Activated B cell treated with CpG ODN at 0.5 μM for 24 hours (primary cell): ENCODE results near the gene YTHDC1. TPM values are rescaled to one million over a fixed set of nuclear protein-coding genes. Genes with fewer than 3 reads are reported as not detected.
"Not testable (repeated sequence)": the region's sequence is repeated elsewhere in the genome, so short reads cannot be mapped to it uniquely, and the experiment has no call there.

Source experiments
- ATAC-seq: fragments of 200-7000 bp; cut with Tn5 transposase; one replicate; pipeline ENCODE4 v1.10.0; 2021; ENCODE audit warnings: low read depth, mild to moderate bottlenecking, moderate library complexity
- CTCF ChIA-PET: fragments of 350-600 bp; sonication (Branson Sonifier 250); formaldehyde crosslinking; loops from one replicate; lab custom pipeline; 2021; ENCODE audit warnings: antibody characterized with exemption; lab: Charles Lee
- POLR2A ChIA-PET: fragments of 350-600 bp; sonication (Branson Sonifier 250); formaldehyde crosslinking; loops from one replicate; lab custom pipeline; 2021; ENCODE audit warnings: antibody characterized with exemption; lab: Charles Lee
- DNase-seq: peaks from one replicate; pipeline ENCODE4 v3.0.0; 2022
- H3K27ac Mint-ChIP-seq: one replicate; pipeline ENCODE4 v1.8.0; 2020; ENCODE audit warnings: mixed read lengths
- H3K27me3 Mint-ChIP-seq: one replicate; pipeline ENCODE4 v1.8.0; 2021; ENCODE audit warnings: mixed read lengths
- H3K36me3 Mint-ChIP-seq: one replicate; pipeline ENCODE4 v1.8.0; 2021; ENCODE audit warnings: low read depth, mixed read lengths
- H3K4me1 Mint-ChIP-seq: one replicate; pipeline ENCODE4 v1.8.0; 2021; ENCODE audit warnings: mixed read lengths
- H3K4me3 Mint-ChIP-seq: one replicate; pipeline ENCODE4 v1.8.0; 2020; ENCODE audit warnings: mild to moderate bottlenecking, mixed read lengths
- H3K9me3 Mint-ChIP-seq: one replicate; pipeline ENCODE4 v1.8.0; 2020; ENCODE audit warnings: mixed read lengths
- intact Hi-C: fragments of 100-400 bp; cut with micrococcal nuclease; formaldehyde crosslinking; loops from one replicate; pipeline ENCODE4 v1.15.1; 2024
- total RNA-seq: library from RNA; stranded (reverse); gene quantifications from 2 replicates; pipeline ENCODE4 v1.2.3, GENCODE V29; 2022
- TF ChIP-seq, protein P1 (sequence below): fragments of 200-600 bp; IDR thresholded peaks from one replicate; pipeline ENCODE4 v1.8.0; 2022; ENCODE audit warnings: antibody characterized with exemption, mild to moderate bottlenecking

Gene YTHDC1
- 101 and 119 TPM in 2 replicates for total RNA-seq

DNA sequence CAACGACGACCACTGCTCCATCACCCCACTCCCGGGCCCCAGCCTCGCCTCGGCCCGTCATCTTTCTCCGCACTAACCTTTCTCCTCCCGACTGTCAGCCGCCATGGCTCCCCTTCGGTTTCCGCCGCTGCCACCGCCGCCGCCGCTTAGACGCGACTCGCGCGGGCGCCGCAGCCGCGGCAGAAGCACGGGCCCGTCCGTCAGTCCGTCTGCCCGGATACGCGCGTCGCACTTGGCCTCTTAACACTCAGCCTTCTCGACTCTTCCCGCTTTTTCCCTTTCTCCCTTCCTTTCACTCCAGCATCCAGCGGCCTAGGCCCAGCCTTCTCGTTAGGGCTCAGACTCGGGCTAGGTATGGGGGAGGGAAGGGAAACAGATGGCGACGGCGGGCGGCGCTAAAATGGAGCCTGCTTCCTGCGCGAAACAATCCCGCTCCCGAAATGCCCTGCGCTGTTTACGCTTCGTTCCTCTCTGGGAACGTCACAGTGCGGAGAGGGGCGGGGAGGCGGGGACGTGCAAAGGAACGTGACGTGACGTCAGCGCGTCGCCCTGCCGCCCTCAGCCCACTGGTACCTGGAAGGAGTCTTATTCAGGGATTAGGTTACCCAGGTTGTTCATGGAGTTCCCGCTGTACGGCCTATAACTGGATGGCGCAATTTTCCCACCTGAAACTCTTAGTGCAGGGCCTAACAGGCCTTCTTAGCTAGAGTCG, at the start of gene YTHDC1:
Gene YTHDC1, minus strand, starts transcription at position 442 of the 712 bp plus-strand sequence. Its CDS starts 337 bp downstream, at position 105.
- peaks cover 38% of the 10 kb centered on the region for H3K4me1 Mint-ChIP-seq

GRCh38 chr4:68399306-68399705, 49.4 kb upstream of the YTHDC1 start:
- Mint-ChIP-seq H3K9me3 (no peaks in the 10 kb centered on the region), H3K4me1 (no peaks in the 10 kb centered on the region), H3K27ac (no peak overlapping the region), H3K27me3 (no peaks in the 10 kb centered on the region), H3K36me3 (no peaks in the 10 kb centered on the region), H3K4me3 (no peak overlapping the region)
- intact Hi-C loops: no loop called here
- TF ChIP-seq, protein P1, sequence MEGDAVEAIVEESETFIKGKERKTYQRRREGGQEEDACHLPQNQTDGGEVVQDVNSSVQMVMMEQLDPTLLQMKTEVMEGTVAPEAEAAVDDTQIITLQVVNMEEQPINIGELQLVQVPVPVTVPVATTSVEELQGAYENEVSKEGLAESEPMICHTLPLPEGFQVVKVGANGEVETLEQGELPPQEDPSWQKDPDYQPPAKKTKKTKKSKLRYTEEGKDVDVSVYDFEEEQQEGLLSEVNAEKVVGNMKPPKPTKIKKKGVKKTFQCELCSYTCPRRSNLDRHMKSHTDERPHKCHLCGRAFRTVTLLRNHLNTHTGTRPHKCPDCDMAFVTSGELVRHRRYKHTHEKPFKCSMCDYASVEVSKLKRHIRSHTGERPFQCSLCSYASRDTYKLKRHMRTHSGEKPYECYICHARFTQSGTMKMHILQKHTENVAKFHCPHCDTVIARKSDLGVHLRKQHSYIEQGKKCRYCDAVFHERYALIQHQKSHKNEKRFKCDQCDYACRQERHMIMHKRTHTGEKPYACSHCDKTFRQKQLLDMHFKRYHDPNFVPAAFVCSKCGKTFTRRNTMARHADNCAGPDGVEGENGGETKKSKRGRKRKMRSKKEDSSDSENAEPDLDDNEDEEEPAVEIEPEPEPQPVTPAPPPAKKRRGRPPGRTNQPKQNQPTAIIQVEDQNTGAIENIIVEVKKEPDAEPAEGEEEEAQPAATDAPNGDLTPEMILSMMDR: no peak
- no peak for ATAC-seq
- DNase-seq: no peak
- CTCF ChIA-PET: no interaction called here
- POLR2A ChIA-PET: no interaction called here

More for the DNA sequence above, at the start of gene YTHDC1:
- TF ChIP-seq, protein P1: no peak
- Mint-ChIP-seq H3K27me3 (peaks cover 3% of the 10 kb centered on the region), H3K9me3 (no peaks in the 10 kb centered on the region), H3K36me3 (peaks cover 23% of the 10 kb centered on the region), H3K27ac (peak within 1 kb of the TSS; percentile 99), H3K4me3 (peak within 1 kb of the TSS; percentile 99)
- POLR2A ChIA-PET: interaction anchor here (0.7 kb wide), 1 partner anchor 26 kb away, joined by 3 read pairs; no protein-coding TSS in a partner anchor
- intact Hi-C loops: loop anchor here (1.0 to 2.0 kb wide), 4 partner anchors 15 to 805 kb away; partner anchors contain the start of genes CENPC and UBA6
- CTCF ChIA-PET: no interaction called here
- DNase-seq: peak; percentile 87
- ATAC-seq: peak; percentile 95

GRCh38 chr4:68396756-68397155, 46.9 kb upstream of the YTHDC1 start:
- H3K36me3 Mint-ChIP-seq: no peaks in the 10 kb centered on the region
- intact Hi-C loops: no loop called here
- H3K4me3 Mint-ChIP-seq: no peak overlapping the region
- no peaks in the 10 kb centered on the region for H3K27me3 Mint-ChIP-seq
- H3K9me3 Mint-ChIP-seq: no peaks in the 10 kb centered on the region
- no peak for ATAC-seq
- H3K27ac Mint-ChIP-seq: no peak overlapping the region
- H3K4me1 Mint-ChIP-seq: no peaks in the 10 kb centered on the region
- DNase-seq: no peak
- ChIA-PET POLR2A (no interaction called here), CTCF (no interaction called here)
- TF ChIP-seq, protein P1: no peak

DNA sequence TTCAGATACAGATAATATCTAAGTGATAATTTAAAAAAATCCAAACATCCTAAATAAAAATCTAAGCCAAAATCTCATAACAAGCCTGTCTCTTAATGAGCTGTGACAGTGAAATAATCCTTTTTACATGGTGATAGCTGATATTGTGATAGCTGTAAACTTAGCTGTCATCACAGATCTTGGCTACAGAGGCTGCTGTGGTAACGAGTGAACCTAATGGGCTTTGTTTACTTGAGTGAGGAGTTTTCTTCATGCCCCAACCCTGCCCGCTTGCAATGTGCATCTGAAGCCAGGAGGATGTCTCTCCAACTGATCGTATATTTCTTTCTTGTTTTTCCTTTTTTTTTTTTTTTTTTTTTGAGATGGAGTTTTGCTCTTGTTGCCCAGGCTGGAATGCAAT, 41.5 kb upstream of the YTHDC1 start:
- intact Hi-C loops: no loop called here
- POLR2A ChIA-PET: no interaction called here
- DNase-seq: no peak
- Mint-ChIP-seq H3K27me3 (peaks cover under 1% of the 10 kb centered on the region), H3K9me3 (no peaks in the 10 kb centered on the region), H3K4me3 (no peak overlapping the region), H3K27ac (no peak overlapping the region), H3K36me3 (no peaks in the 10 kb centered on the region), H3K4me1 (no peaks in the 10 kb centered on the region)
- TF ChIP-seq, protein P1: no peak
- ATAC-seq: no peak
- CTCF ChIA-PET: no interaction called here

- H3K9me3 Mint-ChIP-seq: no peaks in the 10 kb centered on the region
- H3K4me1 Mint-ChIP-seq: no peaks in the 10 kb centered on the region
- ChIA-PET POLR2A (no interaction called here), CTCF (no interaction called here)
- ATAC-seq (no peak), DNase-seq (no peak)
- H3K36me3 Mint-ChIP-seq: no peaks in the 10 kb centered on the region
- peaks cover 3% of the 10 kb centered on the region for H3K27me3 Mint-ChIP-seq
- H3K27ac Mint-ChIP-seq: no peak overlapping the region
- TF ChIP-seq, protein P1: no peak
- intact Hi-C loops: no loop called here
- no peak overlapping the region for H3K4me3 Mint-ChIP-seq
Observed at GRCh38 chr4:68390205-68390935, 40.5 kb upstream of the YTHDC1 start.

DNA sequence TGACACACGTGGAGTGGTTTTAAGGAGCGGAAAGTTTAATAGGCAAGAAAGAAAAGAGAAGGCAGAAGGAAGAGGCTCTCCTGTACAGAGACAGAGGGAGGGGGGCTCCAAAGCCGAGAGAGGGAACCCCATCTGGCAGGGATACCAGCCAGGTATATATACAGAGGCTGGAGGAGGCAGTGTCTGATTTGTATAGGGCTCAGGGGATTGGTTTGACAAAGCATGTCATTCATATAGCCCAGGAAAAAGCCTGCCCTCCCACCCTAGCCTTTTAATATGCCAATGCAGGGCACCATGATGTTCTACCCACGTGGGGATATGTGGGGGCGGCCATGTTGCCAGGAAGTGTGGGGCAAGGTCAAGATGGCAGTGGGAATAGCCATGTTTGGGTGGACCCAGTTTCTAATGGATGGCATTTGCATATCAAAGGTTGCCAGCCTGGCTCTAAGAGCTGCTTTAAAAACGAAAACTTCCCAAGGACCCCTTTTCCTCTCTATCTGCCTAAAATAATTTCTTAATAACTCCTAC, 39.6 kb upstream of the YTHDC1 start:
- H3K4me3 Mint-ChIP-seq, ATAC-seq, H3K36me3 Mint-ChIP-seq, H3K27me3 Mint-ChIP-seq, DNase-seq, intact Hi-C loops, CTCF ChIA-PET, H3K9me3 Mint-ChIP-seq, H3K27ac Mint-ChIP-seq, POLR2A ChIA-PET, H3K4me1 Mint-ChIP-seq: not testable (repeated sequence)
